C4-2B (cell line): ENCODE results near the gene SEC22A.
"Not testable (repeated sequence)": the region's sequence is repeated elsewhere in the genome, so short reads cannot be mapped to it uniquely, and the experiment has no call there.

Experiments used
- H3K27ac ChIP-seq: fragments of 450-650 bp; 2 replicates; pipeline ENCODE4 v1.5.1; 2017
- CTCF ChIP-seq: fragments of 450-650 bp; conservative IDR thresholded peaks from 2 replicates; pipeline ENCODE4 v1.5.1; 2017; ENCODE audit warnings: mild to moderate bottlenecking
- ZFX ChIP-seq: fragments of 450-650 bp; IDR thresholded peaks from 2 replicates; pipeline ENCODE4 v1.6.1; 2017

The SEC22A gene

GRCh38 chr3:123202451-123202850, 708 bp downstream of the SEC22A start:
- TF ChIP-seq ZFX, result no peak
- TF ChIP-seq CTCF, result no peak; the same call in 1 of the 2 replicates

GRCh38 chr3:123218990-123219389, 17.2 kb downstream of the SEC22A start:
- TF ChIP-seq ZFX, result no peak
- TF ChIP-seq CTCF, result no peak
- no peak overlapping the region for H3K27ac ChIP-seq

More at GRCh38 chr3:123202451-123202850, 708 bp downstream of the SEC22A start:
- peak overlapping the region; percentile 88 for H3K27ac ChIP-seq

- not testable (repeated sequence) for H3K27ac ChIP-seq
These were observed 19.6 kb downstream of the SEC22A start for GRCh38 chr3:123221369-123221768.

- H3K27ac ChIP-seq, result no peak overlapping the region
These were observed 23.3 kb downstream of the SEC22A start for GRCh38 chr3:123225016-123225415.

GRCh38 chr3:123226549-123226948, 24.8 kb downstream of the SEC22A start:
- TF ChIP-seq ZFX, result no peak
- TF ChIP-seq CTCF, result no peak
- no peak overlapping the region for H3K27ac ChIP-seq

More at GRCh38 chr3:123225016-123225415, 23.3 kb downstream of the SEC22A start:
- TF ChIP-seq CTCF (no peak), ZFX (no peak)

- TF ChIP-seq CTCF (no peak), ZFX (no peak)
These were observed 27.4 kb downstream of the SEC22A start for GRCh38 chr3:123229145-123229544.

GRCh38 chr3:123236902-123237301, 35.2 kb downstream of the SEC22A start:
- TF ChIP-seq ZFX, result no peak
- TF ChIP-seq CTCF, result no peak
- H3K27ac ChIP-seq, result no peak overlapping the region

More at GRCh38 chr3:123229145-123229544, 27.4 kb downstream of the SEC22A start:
- no peak overlapping the region for H3K27ac ChIP-seq

- H3K27ac ChIP-seq, result not testable (repeated sequence)
These were observed 37.4 kb downstream of the SEC22A start for GRCh38 chr3:123239186-123239585.
